Ammon's horn (tissue), 1 donor: ENCODE data around the gene FPR2.
"Not testable (repeated sequence)": the region's sequence is repeated elsewhere in the genome, so short reads cannot be mapped to it uniquely, and the experiment has no call there.

Source experiments
- DNase-seq: peaks from one replicate; pipeline ENCODE4 v3.0.0-alpha.2; 2016; ENCODE audit warnings: low spot score

The FPR2 gene

GRCh38 chr19:51760697-51761356 is at the start of gene FPR2:
Gene FPR2, plus strand, starts transcription at chr19:51761180. Its CDS starts 7,479 bp downstream, at chr19:51768659.
- DNase-seq, result no peak

DNA sequence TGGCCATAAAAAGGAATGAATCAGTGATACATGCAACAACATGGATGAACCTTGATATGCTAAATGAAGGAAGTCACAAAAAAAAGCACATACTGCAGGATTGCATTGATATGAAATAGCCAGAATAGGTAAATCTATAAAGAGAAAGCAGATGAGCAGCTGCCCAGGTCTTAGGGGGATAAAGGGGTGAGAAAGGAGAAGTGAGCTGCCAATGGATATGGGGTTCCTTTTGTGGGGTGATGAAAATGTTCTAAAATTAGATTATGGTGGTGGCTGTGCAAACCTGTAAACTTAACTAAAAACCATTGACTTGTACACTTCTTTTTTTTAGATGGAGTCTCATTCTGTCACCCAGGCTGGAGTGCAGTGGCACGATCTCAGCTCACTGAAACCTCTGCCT is 49.3 kb upstream of the FPR2 start:
- no peak for DNase-seq

- no peak for DNase-seq
Measured at GRCh38 chr19:51712461-51713081, 48.4 kb upstream of the FPR2 start.

GRCh38 chr19:51713319-51714285 is 47.4 kb upstream of the FPR2 start:
- DNase-seq, result no peak

DNA sequence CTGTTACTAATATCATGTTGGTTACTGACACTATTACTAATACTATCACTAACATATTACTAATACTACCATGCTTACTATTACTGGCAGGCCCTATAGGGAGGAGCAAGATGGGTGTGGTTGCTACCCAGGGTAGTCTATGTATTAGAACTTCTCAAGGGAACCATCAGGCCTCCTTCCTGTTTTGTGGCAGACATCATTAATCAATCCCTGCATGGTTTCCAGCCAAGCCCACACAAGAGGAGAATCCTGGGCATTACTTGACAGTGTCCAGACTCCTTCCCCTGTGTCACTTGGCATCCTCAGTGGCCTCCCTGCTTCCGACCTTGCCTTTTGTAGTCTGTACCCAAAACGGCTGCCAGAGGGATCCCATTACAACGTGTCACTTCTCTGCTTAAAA is 46.1 kb upstream of the FPR2 start:
- DNase-seq, result no peak

DNA sequence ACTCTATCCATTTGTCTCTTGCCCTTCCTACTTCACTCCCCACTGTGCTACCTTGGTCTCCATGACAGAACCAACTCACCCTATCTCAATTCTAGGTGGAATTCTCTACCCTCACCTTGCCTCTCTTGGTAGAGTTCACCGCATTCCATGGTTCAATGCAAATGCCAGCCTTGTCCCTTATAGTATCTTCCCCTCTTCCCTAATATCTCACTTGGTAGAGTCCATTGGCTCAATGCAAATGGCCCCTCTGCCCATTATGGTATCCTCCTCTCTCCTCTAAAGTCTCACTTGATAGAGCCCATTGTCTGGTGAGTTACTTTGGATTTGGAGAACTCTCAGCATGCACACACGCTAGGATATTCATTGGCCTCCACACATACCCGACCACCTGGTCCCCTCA is 45.1 kb upstream of the FPR2 start:
- DNase-seq, result no peak

DNA sequence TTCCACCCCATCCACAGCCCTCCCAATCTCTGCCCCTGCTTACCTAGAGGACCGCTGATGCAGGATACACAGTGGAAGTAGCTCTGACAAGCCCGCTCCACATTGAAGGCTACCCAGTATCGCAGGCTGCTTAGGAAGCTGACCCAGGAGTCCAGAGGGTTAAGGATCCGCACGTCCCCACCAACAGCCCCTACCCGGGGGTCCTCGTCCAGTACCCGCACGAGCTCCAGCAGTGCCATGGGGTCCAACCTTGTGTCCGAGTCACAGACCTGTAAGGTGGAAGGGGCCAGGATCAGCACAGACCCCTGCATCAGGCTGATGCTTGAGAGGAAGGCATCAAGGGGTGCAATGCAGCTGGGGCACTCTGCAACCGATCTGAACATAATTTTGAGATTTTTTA is 44.1 kb upstream of the FPR2 start:
- no peak for DNase-seq

GRCh38 chr19:51719251-51719988 is 41.6 kb upstream of the FPR2 start:
- DNase-seq, result no peak

DNA sequence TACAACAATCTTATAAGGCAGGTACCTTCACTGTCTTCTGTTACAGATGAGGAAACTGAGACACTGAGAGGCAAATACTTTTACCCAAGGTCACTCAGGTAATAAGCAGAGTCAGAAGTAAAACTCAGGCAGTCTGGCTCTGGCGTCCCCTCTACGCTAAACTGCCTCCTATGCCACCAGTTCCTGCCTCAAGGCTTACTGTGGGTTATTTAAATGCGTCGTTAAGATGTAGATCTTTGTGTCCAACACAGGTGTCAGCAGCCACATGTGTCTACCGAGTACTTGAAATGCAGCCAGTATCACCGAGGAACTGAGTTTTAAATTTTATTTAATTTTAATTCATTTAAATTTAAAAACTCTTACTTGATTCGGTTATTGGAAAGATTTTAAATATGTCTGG is 39.1 kb upstream of the FPR2 start:
- DNase-seq, result no peak

- no peak for DNase-seq
Measured at GRCh38 chr19:51722492-51722891, 38.5 kb upstream of the FPR2 start.

DNA sequence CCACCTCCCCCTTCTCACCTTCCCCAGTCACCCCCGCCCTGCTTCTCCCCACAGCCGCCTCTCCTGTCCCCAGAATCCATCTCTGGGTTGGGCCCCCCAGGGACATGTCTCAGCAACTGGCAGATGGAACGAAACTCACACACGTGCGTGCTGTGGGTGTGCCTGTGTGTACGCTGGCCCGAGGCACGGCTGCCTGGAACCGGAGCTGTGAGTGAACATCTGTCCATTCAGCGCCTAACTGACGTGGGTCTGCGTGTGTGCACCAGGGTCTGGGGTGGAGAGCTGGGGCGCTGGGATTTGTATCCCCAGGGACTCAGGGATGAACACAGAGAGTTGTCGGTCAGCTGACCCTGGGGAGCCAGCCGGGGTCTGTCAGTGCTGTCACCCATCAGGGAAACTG is 36.4 kb upstream of the FPR2 start:
- no peak for DNase-seq

DNA sequence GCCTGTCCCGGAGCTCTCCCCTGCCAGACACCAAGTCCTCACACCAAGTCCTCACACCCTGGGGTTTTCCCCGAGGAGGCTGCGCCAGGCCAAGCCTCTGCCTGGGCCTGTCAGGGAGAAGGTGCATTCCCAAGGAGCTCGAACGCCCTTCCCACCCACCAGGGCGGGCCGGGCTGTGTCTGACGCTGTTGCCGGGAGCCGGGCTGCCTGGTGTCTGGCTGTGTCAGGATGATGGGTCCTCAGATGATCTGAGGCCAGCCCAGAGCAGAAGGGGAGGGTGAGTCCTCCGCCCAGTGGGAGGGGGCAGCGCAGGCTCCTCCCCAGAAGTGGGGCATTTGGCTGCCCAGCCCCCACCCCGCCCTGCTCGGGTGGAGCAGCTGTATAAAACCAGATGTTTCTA is 34.9 kb upstream of the FPR2 start:
- DNase-seq, result peak; percentile 90

DNA sequence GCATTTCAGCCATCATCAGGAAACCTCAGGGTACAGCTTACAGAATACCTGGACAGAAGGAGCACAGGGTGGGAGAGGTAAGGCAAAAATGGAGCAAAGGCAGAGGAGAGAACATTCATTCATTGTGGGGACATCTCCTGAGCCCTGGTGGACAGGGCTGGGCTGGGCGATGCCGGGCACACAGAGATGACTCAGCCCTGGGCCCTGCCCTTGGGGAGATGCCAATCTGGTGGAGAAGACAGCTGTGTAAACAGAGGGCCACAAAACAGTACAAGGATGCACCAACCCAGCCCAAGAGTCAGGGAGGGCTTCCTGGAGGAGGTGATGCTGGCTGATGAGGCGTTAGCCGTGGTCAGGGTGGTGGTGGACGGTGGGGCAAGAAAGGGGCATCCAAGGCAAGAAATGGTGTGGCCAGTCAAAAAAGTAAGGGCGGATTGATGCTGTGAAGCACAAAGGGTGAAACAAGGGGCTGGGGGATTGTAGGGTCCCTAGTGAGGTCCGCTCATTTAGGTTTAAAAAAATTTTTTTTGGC is 33.6 kb upstream of the FPR2 start:
- no peak for DNase-seq

DNA sequence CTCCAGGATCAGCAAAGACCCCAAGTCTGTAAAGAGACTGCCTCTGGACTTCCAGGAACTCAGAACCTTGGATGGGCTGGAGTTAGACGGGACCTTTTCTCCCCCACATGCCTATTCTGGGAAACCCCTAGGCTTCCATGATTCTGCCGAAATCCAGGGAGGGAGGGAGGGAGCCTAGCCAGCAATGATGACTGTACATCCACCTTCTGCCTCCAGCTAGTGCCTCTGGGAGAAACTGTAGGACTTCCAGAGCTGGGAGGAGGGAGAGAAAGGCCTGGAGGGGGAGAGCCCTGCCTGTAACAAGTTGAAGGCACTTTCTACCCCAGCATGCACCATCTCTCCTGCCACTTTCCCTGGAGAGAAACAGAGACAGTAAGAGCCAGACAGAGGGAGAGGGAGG is 31.2 kb upstream of the FPR2 start:
- no peak for DNase-seq

- DNase-seq, result no peak
Measured at GRCh38 chr19:51733742-51734522, 27.0 kb upstream of the FPR2 start.

DNA sequence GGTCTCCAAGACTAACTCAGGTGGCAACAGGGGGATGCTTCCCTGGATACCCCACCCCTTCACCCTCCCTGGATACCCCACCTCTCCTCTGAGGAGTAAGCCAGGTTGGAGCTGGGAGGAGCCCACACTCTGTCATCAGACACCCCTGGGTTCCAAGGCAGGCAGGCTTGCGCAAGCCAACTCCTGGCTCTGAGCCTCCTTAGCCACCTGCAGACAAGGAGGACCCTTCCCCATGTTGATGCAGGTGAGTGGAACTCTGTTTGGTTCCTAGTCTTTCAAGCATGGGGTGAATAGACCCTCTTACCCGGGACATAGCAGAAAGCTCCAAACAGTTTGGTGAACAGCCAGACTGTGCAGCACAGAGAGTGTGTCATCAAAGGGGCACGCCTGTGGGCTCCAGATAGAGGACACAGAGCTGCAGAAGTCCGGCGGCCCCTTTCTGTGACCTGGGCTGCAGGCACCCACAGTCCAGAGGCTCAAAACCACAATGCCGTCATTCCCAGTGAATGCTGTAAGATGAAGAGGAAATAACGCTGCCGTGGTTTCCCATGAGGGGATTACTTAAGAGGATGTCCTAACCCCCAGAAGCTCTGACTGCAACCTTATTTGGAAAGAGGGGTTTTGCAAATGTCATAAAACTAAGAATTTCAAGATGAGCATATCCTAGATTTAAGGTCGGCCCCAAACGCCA is 25.1 kb upstream of the FPR2 start:
- DNase-seq, result peak; percentile 51

- DNase-seq, result no peak
Measured at GRCh38 chr19:51737389-51737788, 23.6 kb upstream of the FPR2 start.

DNA sequence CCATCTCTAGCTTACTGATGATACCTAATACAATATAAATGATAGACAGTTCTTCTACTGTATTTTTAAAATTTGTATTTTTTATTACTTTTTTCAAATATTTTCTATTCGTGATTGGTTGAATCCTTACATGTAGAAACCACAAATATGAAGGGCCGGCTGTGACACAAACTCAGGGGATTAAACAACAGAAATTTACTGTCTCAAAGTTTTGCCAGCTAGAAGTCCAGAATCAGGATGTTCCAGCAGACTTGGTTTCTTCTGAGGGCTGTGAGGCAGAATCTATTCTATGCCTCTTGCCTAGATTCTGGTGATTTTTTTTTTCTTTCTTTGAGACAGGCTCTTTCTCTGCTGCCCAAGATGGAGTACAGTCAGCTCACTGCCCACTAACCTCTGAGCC is 23.1 kb upstream of the FPR2 start:
- no peak for DNase-seq

DNA sequence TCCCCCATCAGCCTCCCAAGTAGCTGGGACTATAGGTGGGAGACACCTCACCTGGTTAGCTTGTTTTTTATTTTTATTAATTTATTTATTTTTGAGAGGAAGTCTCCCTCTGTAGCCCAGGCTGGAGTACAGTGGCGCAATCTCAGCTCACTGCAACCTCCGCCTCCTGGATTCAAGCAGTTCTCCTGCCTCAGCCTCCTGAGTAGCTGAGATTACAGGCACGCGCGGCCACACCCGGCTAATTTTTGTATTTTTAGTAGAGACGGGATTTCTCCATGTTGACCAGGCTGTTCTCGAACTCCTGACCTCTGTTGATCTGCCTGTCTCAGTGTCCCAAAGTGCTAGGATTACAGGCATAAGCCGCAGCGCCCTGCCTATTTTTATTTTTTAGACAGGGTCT is 22.5 kb upstream of the FPR2 start:
- not testable (repeated sequence) for DNase-seq

DNA sequence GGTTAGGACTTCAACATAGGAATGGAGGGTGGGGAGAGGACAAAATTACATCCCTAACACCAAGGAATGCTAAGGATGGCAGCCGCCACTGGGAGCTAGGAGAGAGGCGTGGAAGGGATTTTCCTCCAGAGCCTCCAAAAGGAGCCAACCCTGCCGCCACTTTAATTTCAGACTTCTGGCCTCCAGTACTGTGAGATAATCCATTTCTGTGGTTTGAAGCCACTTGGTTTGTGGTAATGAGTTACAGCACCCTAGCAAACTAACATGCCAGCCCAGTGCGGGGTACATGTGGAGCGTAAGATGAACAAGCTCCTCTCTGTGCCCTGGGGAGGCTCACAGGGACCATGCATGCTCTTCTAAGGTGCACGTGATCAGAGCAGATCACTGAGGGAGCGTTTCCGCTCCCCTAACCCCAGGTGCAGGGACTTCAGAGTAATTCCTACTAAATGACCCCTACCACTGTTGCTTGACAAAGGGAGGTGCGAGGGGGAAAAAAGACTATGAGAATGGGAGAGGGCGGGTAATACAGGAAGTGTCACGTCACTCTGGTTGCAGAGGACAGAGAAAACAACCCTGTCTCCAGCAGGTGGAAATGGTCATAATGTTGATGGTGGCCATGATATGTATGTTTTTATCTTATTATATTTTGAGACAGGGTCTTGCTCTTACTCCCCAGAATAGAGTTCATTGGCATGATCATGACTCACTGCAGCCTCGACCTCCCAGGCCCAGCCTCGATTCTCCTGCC is 21.3 kb upstream of the FPR2 start:
- DNase-seq, result no peak
